Spleen (tissue), 7 donors: Measurements from ENCODE around the gene BBS9.

Experiments
- CTCF ChIP-seq, 11 experiments: fragments of 200-600 bp in 7 of 11; fragments of 450-650 bp in 4 of 11; sonication (generic) in 4 of 11; IDR thresholded peaks in 8 of 11; conservative IDR thresholded peaks in 3 of 11; 1 replicate in 7 of 11; 2 replicates in 4 of 11; pipeline versions ENCODE4 v1.4.0 to v1.8.0; 2016 to 2021; ENCODE audit warnings: antibody characterized with exemption in 11 of 11, inconsistent platforms in 4 of 11, mild to moderate bottlenecking in 1 of 11
- POLR2A ChIP-seq, 3 donors: fragments of 450-650 bp; IDR thresholded peaks; one replicate each; pipeline ENCODE4 v1.5.1; 2017; ENCODE audit warnings: antibody characterized with exemption in 3 of 3, mild to moderate bottlenecking in 1 of 3
- donor health status: DM: no; HTN: no; CAD: no; lungs with moderate emphysema.
- donor health status: DM: no; HTN: no; CAD: no.
- donor health status: DM: no; HTN: no; CAD: no.

- no peak for TF ChIP-seq CTCF (IDR thresholded peaks at IDR 0.05 in 8 of 11, conservative IDR thresholded peaks at IDR 0.05 in 3 of 11)
- TF ChIP-seq POLR2A (IDR thresholded peaks at IDR 0.05) = no peak
These were observed 81.6 kb downstream of the BBS9 start for GRCh38 chr7:33210958-33211357.
